Measurements from ENCODE around the gene GLRA3. TPM values are rescaled to one million over a fixed set of nuclear protein-coding genes. Genes with fewer than 3 reads are reported as not detected.

The GLRA3 gene
- total RNA-seq, 4 donors from 2014 or later: not detected

GRCh38 chr4:174629265-174629664, 199.8 kb downstream of the GLRA3 start:
- in situ Hi-C loops (cut with MboI; ENCODE audit: low sequenced_read_pairs in 4 of 4) (loop anchor here in 1 of 4 donors (25.0 kb wide), 1 partner anchor 267 kb away; no protein-coding TSS in a partner anchor), intact Hi-C loops (cut with DNase I; ENCODE audit: low total_unique reads) (no loop called here)
- ATAC-seq (no peak), DNase-seq (no peak)
- TF ChIP-seq POLR2A (IDR thresholded peaks at IDR 0.05): no peak
- TF ChIP-seq CTCF (IDR thresholded peaks at IDR 0.05 in 4 of 5, conservative IDR thresholded peaks at IDR 0.05 in 1 of 5): no peak
- H3K27me3 ChIP-seq: no peaks in the 10 kb centered on the region
- no peaks in the 10 kb centered on the region for H3K9me3 ChIP-seq
- no peak overlapping the region for H3K27ac ChIP-seq
- no peaks in the 10 kb centered on the region for H3K36me3 ChIP-seq
- H3K4me3 ChIP-seq: no peak overlapping the region
- peaks cover 0 to 4% of the 10 kb centered on the region in 2 donors for H3K4me1 ChIP-seq

- Histone ChIP-seq H3K4me3 (no peak overlapping the region), H3K4me1 (peaks cover 0 to 4% of the 10 kb centered on the region in 2 donors), H3K9me3 (no peaks in the 10 kb centered on the region), H3K27ac (no peak overlapping the region), H3K36me3 (no peaks in the 10 kb centered on the region), H3K27me3 (no peaks in the 10 kb centered on the region)
- no peak for DNase-seq
- TF ChIP-seq POLR2A (IDR thresholded peaks at IDR 0.05): no peak
- TF ChIP-seq CTCF (IDR thresholded peaks at IDR 0.05 in 4 of 5, conservative IDR thresholded peaks at IDR 0.05 in 1 of 5): no peak
- in situ Hi-C loops (cut with MboI; ENCODE audit: low sequenced_read_pairs in 4 of 4) (loop anchor here in 1 of 4 donors (25.0 kb wide), 1 partner anchor 266 kb away; no protein-coding TSS in a partner anchor), intact Hi-C loops (cut with DNase I; ENCODE audit: low total_unique reads) (no loop called here)
- ATAC-seq: no peak
Measured at GRCh38 chr4:174628191-174628590, 200.9 kb downstream of the GLRA3 start.

GRCh38 chr4:174627473-174627872, 201.6 kb downstream of the GLRA3 start:
- no peak for ATAC-seq
- in situ Hi-C loops (cut with MboI; ENCODE audit: low sequenced_read_pairs in 4 of 4): loop anchor here in 1 of 4 donors (25.0 kb wide), 1 partner anchor 265 kb away; no protein-coding TSS in a partner anchor

GRCh38 chr4:174626342-174627008, 202.6 kb downstream of the GLRA3 start:
- intact Hi-C loops (cut with DNase I; ENCODE audit: low total_unique reads) (no loop called here), in situ Hi-C loops (cut with MboI; ENCODE audit: low sequenced_read_pairs in 4 of 4) (loop anchor here in 1 of 4 donors (25.0 kb wide), 1 partner anchor 264 kb away; no protein-coding TSS in a partner anchor)
- ATAC-seq (no peak), DNase-seq (no peak)
- no peaks in the 10 kb centered on the region for H3K36me3 ChIP-seq
- H3K27me3 ChIP-seq: no peaks in the 10 kb centered on the region
- no peaks in the 10 kb centered on the region for H3K4me1 ChIP-seq
- H3K4me3 ChIP-seq: no peak overlapping the region
- no peak overlapping the region for H3K27ac ChIP-seq
- no peak for TF ChIP-seq POLR2A (IDR thresholded peaks at IDR 0.05)
- no peak for TF ChIP-seq CTCF (IDR thresholded peaks at IDR 0.05 in 4 of 5, conservative IDR thresholded peaks at IDR 0.05 in 1 of 5)
- H3K9me3 ChIP-seq: no peaks in the 10 kb centered on the region

More at GRCh38 chr4:174627473-174627872, 201.6 kb downstream of the GLRA3 start:
- intact Hi-C loops (cut with DNase I; ENCODE audit: low total_unique reads): no loop called here
- no peaks in the 10 kb centered on the region for H3K27me3 ChIP-seq
- H3K36me3 ChIP-seq: no peaks in the 10 kb centered on the region
- H3K4me3 ChIP-seq: no peak overlapping the region
- no peak overlapping the region for H3K27ac ChIP-seq
- H3K9me3 ChIP-seq: no peaks in the 10 kb centered on the region
- no peak for DNase-seq
- H3K4me1 ChIP-seq: peaks cover 0 to 4% of the 10 kb centered on the region in 2 donors
- TF ChIP-seq CTCF (IDR thresholded peaks at IDR 0.05 in 4 of 5, conservative IDR thresholded peaks at IDR 0.05 in 1 of 5) (no peak), POLR2A (IDR thresholded peaks at IDR 0.05) (no peak)
